Measurements from ENCODE around the gene CIRBP. TPM values are rescaled to one million over a fixed set of nuclear protein-coding genes. Genes with fewer than 3 reads are reported as not detected.

CIRBP gene
- total and polyA plus RNA-seq, 2 donors (not counting 1 experiment from before 2014, with no cell fraction given), result 104 to 298 TPM

DNA sequence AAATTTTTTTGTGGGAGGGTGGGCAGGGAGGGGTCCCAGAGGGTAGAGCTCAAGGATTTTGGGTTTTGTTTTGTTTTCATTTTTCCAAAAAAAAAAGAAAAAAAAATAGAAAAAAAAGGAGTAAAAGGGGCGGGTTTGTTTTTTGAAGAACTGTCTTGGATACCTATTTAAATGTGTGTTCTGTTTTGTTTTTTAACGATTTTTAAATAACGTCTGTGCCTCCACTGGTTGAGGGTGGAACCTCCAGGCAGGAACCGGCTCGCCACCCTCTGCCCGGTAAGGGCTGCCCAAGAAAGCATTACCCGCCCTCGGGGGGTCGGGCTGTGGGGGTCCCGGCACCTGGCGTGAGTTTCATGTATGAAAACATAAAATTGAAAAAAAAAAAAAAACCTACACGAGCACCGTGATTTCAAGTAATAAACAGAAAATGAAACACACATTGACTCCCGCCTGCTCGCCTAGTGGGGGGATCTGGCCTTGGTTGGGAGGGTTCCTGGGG lies 10.4 kb upstream of the CIRBP start:
- Histone ChIP-seq H3K9ac (ENCODE audit: insufficient read depth, low read length) (peak overlapping the region; percentile 56), H3K79me2 (ENCODE audit: control insufficient read depth, insufficient read depth, low read length) (peaks cover 40% of the 10 kb centered on the region), H3K4me1 (ENCODE audit: control insufficient read depth, extremely low read depth, insufficient read depth, low read length) (peaks cover 62% of the 10 kb centered on the region), H3K36me3 (ENCODE audit: control insufficient read depth, insufficient read depth, low read length) (peaks cover 39% of the 10 kb centered on the region), H3K4me2 (ENCODE audit: extremely low read depth, insufficient read depth, low read length) (peak overlapping the region; percentile 26), H4K20me1 (ENCODE audit: control insufficient read depth, extremely low read depth, insufficient read depth, low read length) (no peaks in the 10 kb centered on the region), H2AFZ (ENCODE audit: low read length) (no peak overlapping the region), H3K4me3 (replicated peaks in 1 of 4; ENCODE audit: control extremely low read depth in 1 of 4, insufficient read depth in 1 of 4, low read depth in 3 of 4, low read length in 4 of 4) (no peak overlapping the region), H3K27me3 (ENCODE audit: control insufficient read depth, insufficient read depth, low read length) (no peaks in the 10 kb centered on the region), H3K27ac (ENCODE audit: insufficient read depth, low read length) (peak overlapping the region; percentile 95), H3K9me3 (ENCODE audit: control insufficient read depth, insufficient read depth, low read depth, low read length) (no peaks in the 10 kb centered on the region)
- TF ChIP-seq, protein P1, sequence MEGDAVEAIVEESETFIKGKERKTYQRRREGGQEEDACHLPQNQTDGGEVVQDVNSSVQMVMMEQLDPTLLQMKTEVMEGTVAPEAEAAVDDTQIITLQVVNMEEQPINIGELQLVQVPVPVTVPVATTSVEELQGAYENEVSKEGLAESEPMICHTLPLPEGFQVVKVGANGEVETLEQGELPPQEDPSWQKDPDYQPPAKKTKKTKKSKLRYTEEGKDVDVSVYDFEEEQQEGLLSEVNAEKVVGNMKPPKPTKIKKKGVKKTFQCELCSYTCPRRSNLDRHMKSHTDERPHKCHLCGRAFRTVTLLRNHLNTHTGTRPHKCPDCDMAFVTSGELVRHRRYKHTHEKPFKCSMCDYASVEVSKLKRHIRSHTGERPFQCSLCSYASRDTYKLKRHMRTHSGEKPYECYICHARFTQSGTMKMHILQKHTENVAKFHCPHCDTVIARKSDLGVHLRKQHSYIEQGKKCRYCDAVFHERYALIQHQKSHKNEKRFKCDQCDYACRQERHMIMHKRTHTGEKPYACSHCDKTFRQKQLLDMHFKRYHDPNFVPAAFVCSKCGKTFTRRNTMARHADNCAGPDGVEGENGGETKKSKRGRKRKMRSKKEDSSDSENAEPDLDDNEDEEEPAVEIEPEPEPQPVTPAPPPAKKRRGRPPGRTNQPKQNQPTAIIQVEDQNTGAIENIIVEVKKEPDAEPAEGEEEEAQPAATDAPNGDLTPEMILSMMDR (conservative IDR thresholded peaks at IDR 0.05 in 1 of 2, IDR thresholded peaks at IDR 0.05 in 1 of 2; ENCODE audit: low read depth in 1 of 2, low read length in 2 of 2), result no peak
- no peak for TF ChIP-seq EZH2 (IDR thresholded peaks at IDR 0.05; ENCODE audit: low read length, missing control alignments)
- no peak for DNase-seq (ENCODE audit: low read depth in 2 of 2)

DNA sequence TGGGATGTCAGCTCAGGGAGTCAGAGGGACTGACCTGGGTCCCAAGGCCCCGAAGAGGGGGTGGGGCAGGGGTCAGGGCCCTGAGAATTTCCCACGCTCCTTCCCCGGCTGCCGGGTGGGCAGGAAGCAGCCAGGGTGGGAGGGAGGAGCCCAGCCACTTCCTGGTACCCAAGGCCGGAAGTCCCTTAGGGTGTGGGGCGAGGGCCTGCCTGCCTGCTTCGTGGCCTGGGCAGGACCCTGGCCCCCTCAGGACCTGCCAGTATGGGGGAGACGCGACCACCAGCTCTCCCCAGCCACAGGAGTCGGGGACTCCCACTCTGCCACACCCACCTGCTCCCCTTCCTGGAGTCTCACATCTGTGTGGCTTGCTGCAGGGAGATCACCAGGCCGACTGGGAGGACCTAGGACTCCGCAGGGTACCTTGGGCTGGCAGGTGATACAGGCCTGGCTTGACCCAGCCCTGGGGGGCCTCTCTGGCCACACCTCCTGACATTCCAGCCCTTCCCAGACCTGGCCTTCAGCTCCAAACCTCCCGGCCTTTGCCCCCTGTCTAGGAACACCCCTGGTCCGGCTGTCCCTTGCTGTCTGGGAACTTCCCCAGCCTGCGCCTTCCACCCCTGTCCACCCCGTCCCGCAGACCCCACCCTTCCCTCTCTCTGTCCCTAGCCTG lies 9.8 kb upstream of the CIRBP start:
- H3K36me3 ChIP-seq (ENCODE audit: control insufficient read depth, insufficient read depth, low read length), result peaks cover 33% of the 10 kb centered on the region
- peaks cover 34% of the 10 kb centered on the region for H3K79me2 ChIP-seq (ENCODE audit: control insufficient read depth, insufficient read depth, low read length)
- no peak for TF ChIP-seq EZH2 (IDR thresholded peaks at IDR 0.05; ENCODE audit: low read length, missing control alignments)
- TF ChIP-seq, protein P1 (conservative IDR thresholded peaks at IDR 0.05 in 1 of 2, IDR thresholded peaks at IDR 0.05 in 1 of 2; ENCODE audit: low read depth in 1 of 2, low read length in 2 of 2), result no peak
- no peak overlapping the region for H2AFZ ChIP-seq (ENCODE audit: low read length)
- H3K27me3 ChIP-seq (ENCODE audit: control insufficient read depth, insufficient read depth, low read length), result no peaks in the 10 kb centered on the region
- no peak overlapping the region for H3K4me2 ChIP-seq (ENCODE audit: extremely low read depth, insufficient read depth, low read length)
- peak; percentile 60 to 71 for DNase-seq (ENCODE audit: low read depth in 2 of 2)
- H3K4me3 ChIP-seq (replicated peaks in 1 of 4; ENCODE audit: control extremely low read depth in 1 of 4, insufficient read depth in 1 of 4, low read depth in 3 of 4, low read length in 4 of 4), result no peak overlapping the region
- H3K4me1 ChIP-seq (ENCODE audit: control insufficient read depth, extremely low read depth, insufficient read depth, low read length), result peaks cover 57% of the 10 kb centered on the region
- H3K9me3 ChIP-seq (ENCODE audit: control insufficient read depth, insufficient read depth, low read depth, low read length), result no peaks in the 10 kb centered on the region
- H3K9ac ChIP-seq (ENCODE audit: insufficient read depth, low read length), result peak overlapping the region; percentile 56
- H3K27ac ChIP-seq (ENCODE audit: insufficient read depth, low read length), result peak overlapping the region; percentile 95
- H4K20me1 ChIP-seq (ENCODE audit: control insufficient read depth, extremely low read depth, insufficient read depth, low read length), result no peaks in the 10 kb centered on the region

DNA sequence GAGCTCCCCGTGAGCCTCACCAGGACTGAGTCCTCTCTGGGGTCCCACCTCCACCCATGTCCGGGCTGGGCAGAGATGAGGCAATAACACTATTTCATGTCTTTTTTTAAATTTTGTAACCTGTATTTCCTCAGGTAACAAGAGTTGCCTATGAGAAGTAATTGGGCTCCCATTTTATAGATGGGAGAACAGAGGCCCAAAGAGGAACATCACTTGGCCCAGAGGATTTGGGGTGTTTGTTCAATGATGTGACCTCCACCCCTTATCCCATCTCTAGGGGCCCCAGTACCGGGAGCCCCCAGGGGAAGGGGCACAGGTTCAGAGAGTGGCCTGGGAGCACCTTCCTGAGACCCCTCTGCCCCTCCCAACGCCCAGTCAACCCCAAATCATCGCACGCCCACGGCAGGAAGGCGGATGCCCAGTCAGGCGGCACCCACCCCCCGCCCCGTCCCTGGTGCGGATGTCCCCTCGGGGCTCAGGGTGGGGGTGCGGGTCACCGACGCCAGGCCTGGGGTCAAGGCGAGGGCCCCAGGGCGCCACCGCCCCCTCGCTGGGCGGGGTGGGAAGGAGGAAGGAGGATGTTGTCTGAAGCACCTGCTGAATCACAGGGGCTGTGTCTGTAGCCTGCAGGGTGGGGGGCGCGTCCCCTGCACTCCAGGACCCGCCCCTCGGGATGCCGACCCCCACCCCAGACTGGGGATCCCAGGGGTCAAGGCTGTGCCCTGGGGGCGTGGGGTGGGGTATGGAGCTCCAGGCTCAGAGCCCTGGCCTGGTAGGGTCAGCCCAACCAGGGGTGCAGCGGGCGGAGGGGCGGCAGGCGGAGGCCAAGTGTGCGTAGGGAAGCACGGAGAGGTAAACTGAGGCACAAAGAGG lies 9.0 kb upstream of the CIRBP start:
- Histone ChIP-seq H3K9ac (ENCODE audit: insufficient read depth, low read length) (peak overlapping the region; percentile 92), H3K79me2 (ENCODE audit: control insufficient read depth, insufficient read depth, low read length) (peaks cover 26% of the 10 kb centered on the region), H4K20me1 (ENCODE audit: control insufficient read depth, extremely low read depth, insufficient read depth, low read length) (no peaks in the 10 kb centered on the region), H3K27ac (ENCODE audit: insufficient read depth, low read length) (peak overlapping the region; percentile 95), H3K4me1 (ENCODE audit: control insufficient read depth, extremely low read depth, insufficient read depth, low read length) (peaks cover 55% of the 10 kb centered on the region), H3K27me3 (ENCODE audit: control insufficient read depth, insufficient read depth, low read length) (no peaks in the 10 kb centered on the region), H3K36me3 (ENCODE audit: control insufficient read depth, insufficient read depth, low read length) (peaks cover 25% of the 10 kb centered on the region), H3K4me3 (replicated peaks in 1 of 4; ENCODE audit: control extremely low read depth in 1 of 4, insufficient read depth in 1 of 4, low read depth in 3 of 4, low read length in 4 of 4) (peak overlapping the region in 1 of 4 experiments; percentile 29), H2AFZ (ENCODE audit: low read length) (no peak overlapping the region), H3K9me3 (ENCODE audit: control insufficient read depth, insufficient read depth, low read depth, low read length) (no peaks in the 10 kb centered on the region), H3K4me2 (ENCODE audit: extremely low read depth, insufficient read depth, low read length) (peak overlapping the region; percentile 3)
- TF ChIP-seq, protein P1 (conservative IDR thresholded peaks at IDR 0.05 in 1 of 2, IDR thresholded peaks at IDR 0.05 in 1 of 2; ENCODE audit: low read depth in 1 of 2, low read length in 2 of 2), result no peak
- TF ChIP-seq EZH2 (IDR thresholded peaks at IDR 0.05; ENCODE audit: low read length, missing control alignments), result no peak
- no peak for DNase-seq (ENCODE audit: low read depth in 2 of 2)
